ENCODE data around the gene MYH16. TPM values are rescaled to one million over a fixed set of nuclear protein-coding genes. Genes with fewer than 3 reads are reported as not detected.

MYH16 gene
- total RNA-seq, 1 donor from 2014 or later = 5.6 TPM

- no peak for TF ChIP-seq CTCF (IDR thresholded peaks at IDR 0.05; ENCODE audit: insufficient read depth, low read length, poor library complexity, severe bottlenecking)
- no peak for DNase-seq (ENCODE audit: low read depth)
- H3K27me3 ChIP-seq (ENCODE audit: control insufficient read depth, insufficient read depth, low read length) = no peaks in the 10 kb centered on the region
- H3K36me3 ChIP-seq (ENCODE audit: control insufficient read depth, insufficient read depth, low read length) = no peaks in the 10 kb centered on the region
- H3K4me3 ChIP-seq (ENCODE audit: low read depth, low read length) = no peak overlapping the region
Observed at GRCh38 chr7:99244939-99245338, 27.7 kb upstream of the MYH16 start.

- DNase-seq (ENCODE audit: low read depth) = no peak
- Histone ChIP-seq H3K4me3 (ENCODE audit: low read depth, low read length) (no peak overlapping the region), H3K36me3 (ENCODE audit: control insufficient read depth, insufficient read depth, low read length) (no peaks in the 10 kb centered on the region), H3K27me3 (ENCODE audit: control insufficient read depth, insufficient read depth, low read length) (no peaks in the 10 kb centered on the region)
- no peak for TF ChIP-seq CTCF (IDR thresholded peaks at IDR 0.05; ENCODE audit: insufficient read depth, low read length, poor library complexity, severe bottlenecking)
Observed at GRCh38 chr7:99248391-99249095, 24.1 kb upstream of the MYH16 start.

GRCh38 chr7:99249985-99250575 lies 22.6 kb upstream of the MYH16 start:
- DNase-seq (ENCODE audit: low read depth) = no peak
- no peak for TF ChIP-seq CTCF (IDR thresholded peaks at IDR 0.05; ENCODE audit: insufficient read depth, low read length, poor library complexity, severe bottlenecking)

GRCh38 chr7:99252166-99252895 lies 20.3 kb upstream of the MYH16 start:
- TF ChIP-seq CTCF (IDR thresholded peaks at IDR 0.05; ENCODE audit: insufficient read depth, low read length, poor library complexity, severe bottlenecking) = no peak
- Histone ChIP-seq H3K36me3 (ENCODE audit: control insufficient read depth, insufficient read depth, low read length) (no peaks in the 10 kb centered on the region), H3K4me3 (ENCODE audit: low read depth, low read length) (no peak overlapping the region), H3K27me3 (ENCODE audit: control insufficient read depth, insufficient read depth, low read length) (no peaks in the 10 kb centered on the region)
- no peak for DNase-seq (ENCODE audit: low read depth)

More at GRCh38 chr7:99249985-99250575, 22.6 kb upstream of the MYH16 start:
- Histone ChIP-seq H3K36me3 (ENCODE audit: control insufficient read depth, insufficient read depth, low read length) (no peaks in the 10 kb centered on the region), H3K27me3 (ENCODE audit: control insufficient read depth, insufficient read depth, low read length) (no peaks in the 10 kb centered on the region), H3K4me3 (ENCODE audit: low read depth, low read length) (no peak overlapping the region)

- H3K4me3 ChIP-seq (ENCODE audit: low read depth, low read length) = no peak overlapping the region
- H3K27me3 ChIP-seq (ENCODE audit: control insufficient read depth, insufficient read depth, low read length) = no peaks in the 10 kb centered on the region
- no peak for TF ChIP-seq CTCF (IDR thresholded peaks at IDR 0.05; ENCODE audit: insufficient read depth, low read length, poor library complexity, severe bottlenecking)
- H3K36me3 ChIP-seq (ENCODE audit: control insufficient read depth, insufficient read depth, low read length) = no peaks in the 10 kb centered on the region
- no peak for DNase-seq (ENCODE audit: low read depth)
Observed at GRCh38 chr7:99253369-99253768, 19.3 kb upstream of the MYH16 start.

All from kidney epithelial cell (primary cell).